ENCODE results near the gene ZNF337.
A peak's percentile ranks its signal among the peaks of the same experiment; 100 is the strongest.
"Not testable (repeated sequence)": the region's sequence is repeated elsewhere in the genome, so short reads cannot be mapped to it uniquely, and the experiment has no call there.

Gene ZNF337

GRCh38 chr20:25707695-25708094, 11.0 kb upstream of the ZNF337 start:
- H3K4me3 ChIP-seq (ENCODE audit: low read depth, low read length), result no peak overlapping the region
- TF ChIP-seq, protein P1, sequence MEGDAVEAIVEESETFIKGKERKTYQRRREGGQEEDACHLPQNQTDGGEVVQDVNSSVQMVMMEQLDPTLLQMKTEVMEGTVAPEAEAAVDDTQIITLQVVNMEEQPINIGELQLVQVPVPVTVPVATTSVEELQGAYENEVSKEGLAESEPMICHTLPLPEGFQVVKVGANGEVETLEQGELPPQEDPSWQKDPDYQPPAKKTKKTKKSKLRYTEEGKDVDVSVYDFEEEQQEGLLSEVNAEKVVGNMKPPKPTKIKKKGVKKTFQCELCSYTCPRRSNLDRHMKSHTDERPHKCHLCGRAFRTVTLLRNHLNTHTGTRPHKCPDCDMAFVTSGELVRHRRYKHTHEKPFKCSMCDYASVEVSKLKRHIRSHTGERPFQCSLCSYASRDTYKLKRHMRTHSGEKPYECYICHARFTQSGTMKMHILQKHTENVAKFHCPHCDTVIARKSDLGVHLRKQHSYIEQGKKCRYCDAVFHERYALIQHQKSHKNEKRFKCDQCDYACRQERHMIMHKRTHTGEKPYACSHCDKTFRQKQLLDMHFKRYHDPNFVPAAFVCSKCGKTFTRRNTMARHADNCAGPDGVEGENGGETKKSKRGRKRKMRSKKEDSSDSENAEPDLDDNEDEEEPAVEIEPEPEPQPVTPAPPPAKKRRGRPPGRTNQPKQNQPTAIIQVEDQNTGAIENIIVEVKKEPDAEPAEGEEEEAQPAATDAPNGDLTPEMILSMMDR (IDR thresholded peaks at IDR 0.05; ENCODE audit: control insufficient read depth, extremely low read depth, insufficient read depth), result no peak
- DNase-seq (ENCODE audit: low read depth), result no peak

- no peak for DNase-seq (ENCODE audit: low read depth)
- no peak overlapping the region for H3K4me3 ChIP-seq (ENCODE audit: low read depth, low read length)
- TF ChIP-seq, protein P1 (IDR thresholded peaks at IDR 0.05; ENCODE audit: control insufficient read depth, extremely low read depth, insufficient read depth), result no peak
Measured at GRCh38 chr20:25706793-25707192, 10.1 kb upstream of the ZNF337 start.

DNA sequence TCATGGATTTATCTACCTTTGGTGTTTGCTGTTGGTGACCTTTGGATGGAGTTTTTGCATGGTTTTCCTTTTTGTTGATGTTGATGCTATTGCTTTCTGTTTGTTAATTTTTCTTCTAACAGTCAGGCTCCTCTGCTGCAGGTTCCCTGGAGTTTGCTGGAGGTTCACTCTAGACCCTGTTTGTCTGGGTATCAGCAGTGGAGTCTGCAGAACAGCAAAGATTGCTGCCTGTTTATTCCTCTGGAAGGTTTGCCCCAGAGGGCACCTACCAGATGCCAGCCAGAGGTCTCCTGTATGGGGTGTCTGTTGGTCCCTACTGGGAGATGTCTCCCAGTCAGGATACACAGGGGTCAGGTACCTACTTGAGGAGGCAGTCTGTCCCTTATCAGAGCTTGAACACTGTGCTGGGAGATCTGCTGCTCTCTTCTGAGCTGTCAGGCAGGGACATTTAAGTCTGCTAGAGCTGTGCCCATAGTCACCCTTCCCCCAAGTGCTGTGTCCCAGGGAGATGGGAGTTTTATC, 9.2 kb upstream of the ZNF337 start:
- TF ChIP-seq, protein P1 (IDR thresholded peaks at IDR 0.05; ENCODE audit: control insufficient read depth, extremely low read depth, insufficient read depth), result no peak
- DNase-seq (ENCODE audit: low read depth), result no peak
- H3K4me3 ChIP-seq (ENCODE audit: low read depth, low read length), result no peak overlapping the region

GRCh38 chr20:25704303-25704702, 7.7 kb upstream of the ZNF337 start:
- not testable (repeated sequence) for DNase-seq (ENCODE audit: low read depth); H3K4me3 ChIP-seq (ENCODE audit: low read depth, low read length)

DNA sequence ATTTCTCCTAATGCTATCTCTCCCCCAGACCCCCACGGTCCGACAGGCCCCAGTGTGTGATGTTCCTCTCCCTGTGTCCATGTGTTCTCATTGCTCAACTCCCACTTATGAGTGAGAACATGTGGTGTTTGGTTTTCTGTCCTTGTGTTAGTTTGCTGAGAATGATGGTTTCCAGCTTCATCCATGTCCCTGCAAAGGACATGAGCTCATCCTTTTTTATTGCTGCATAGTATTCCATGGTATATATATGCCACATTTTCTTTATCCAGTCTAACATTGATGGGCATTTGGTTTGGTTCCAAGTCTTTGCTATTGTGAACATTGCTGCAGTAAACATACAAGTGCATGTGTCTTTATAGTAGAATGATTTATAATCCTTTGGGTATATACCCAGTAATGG, 4.2 kb upstream of the ZNF337 start:
- not testable (repeated sequence) for H3K4me3 ChIP-seq (ENCODE audit: low read depth, low read length); DNase-seq (ENCODE audit: low read depth)

GRCh38 chr20:25699914-25700313, 3.3 kb upstream of the ZNF337 start:
- no peak overlapping the region for H3K4me3 ChIP-seq (ENCODE audit: low read depth, low read length)
- DNase-seq (ENCODE audit: low read depth), result no peak
- TF ChIP-seq, protein P1 (IDR thresholded peaks at IDR 0.05; ENCODE audit: control insufficient read depth, extremely low read depth, insufficient read depth), result no peak

- no peak for DNase-seq (ENCODE audit: low read depth)
- peak overlapping the region; percentile 76 for H3K4me3 ChIP-seq (ENCODE audit: low read depth, low read length)
- TF ChIP-seq, protein P1 (IDR thresholded peaks at IDR 0.05; ENCODE audit: control insufficient read depth, extremely low read depth, insufficient read depth), result no peak
Measured at GRCh38 chr20:25697132-25697446, 436 bp upstream of the ZNF337 start.

DNA sequence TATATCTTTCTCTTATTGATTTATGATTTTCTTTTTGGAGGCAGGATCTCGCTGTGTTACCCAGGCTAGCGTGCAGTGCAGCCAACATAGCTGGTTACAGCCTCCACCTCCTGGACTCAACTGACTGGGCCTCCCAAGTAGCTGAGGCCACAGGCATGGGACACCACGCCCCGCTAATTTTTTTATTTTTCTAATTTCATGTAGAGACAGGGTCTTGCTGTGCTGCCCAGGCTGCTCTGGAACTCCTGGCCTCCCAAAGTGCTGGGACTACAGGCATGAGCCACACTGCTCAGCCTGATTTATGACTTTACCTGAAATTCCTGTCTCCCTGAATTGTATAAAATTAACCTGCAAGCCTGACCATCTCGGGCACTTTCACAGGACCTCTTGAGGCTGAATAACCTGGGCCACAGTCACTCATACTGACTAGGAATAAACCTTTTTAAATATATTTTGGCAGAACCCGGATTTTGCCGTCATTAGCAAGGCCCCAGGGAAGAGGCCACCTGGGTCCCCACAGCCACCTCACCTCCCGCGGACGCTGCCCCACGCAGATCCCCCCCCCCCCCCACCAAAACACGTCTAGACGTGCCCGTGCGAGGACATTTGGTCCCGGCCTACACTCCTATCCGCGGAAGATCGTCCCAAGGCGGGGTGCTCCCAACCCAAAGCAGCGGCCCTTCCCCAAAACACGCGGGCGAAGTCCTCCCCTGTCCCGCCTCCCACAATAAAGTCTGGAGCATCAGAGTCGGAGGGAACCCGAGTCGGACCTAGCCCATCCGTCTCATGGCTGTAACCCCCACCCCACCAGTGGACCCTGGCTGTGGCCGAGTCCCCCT, 902 bp downstream of the ZNF337 start:
- peak overlapping the region; percentile 76 for H3K4me3 ChIP-seq (ENCODE audit: low read depth, low read length)
- no peak for DNase-seq (ENCODE audit: low read depth)
- TF ChIP-seq, protein P1 (IDR thresholded peaks at IDR 0.05; ENCODE audit: control insufficient read depth, extremely low read depth, insufficient read depth), result no peak
